IMR-90 (cell line): ENCODE measurements around the gene CFAP45. TPM values are rescaled to one million over a fixed set of nuclear protein-coding genes. Genes with fewer than 3 reads are reported as not detected.

Source experiments
- ATAC-seq: fragments of 200-7000 bp; cut with Tn5 transposase; 2 replicates; pipeline ENCODE4 v1.9.1; 2020; ENCODE audit warnings: low read depth, mild to moderate bottlenecking, moderate library complexity
- BruUV-seq: library from RNA; stranded (reverse); fragments of 400-500 nt; replicated peaks from 2 replicates; lab custom pipeline; 2021; lab: Mats Ljungman, UMichigan
- CTCF ChIA-PET: fragments of 300-600 bp; formaldehyde crosslinking; extraction: SDS; loops from one replicate; lab custom pipeline; 2021; ENCODE audit warnings: antibody characterized with exemption; lab: Yijun Ruan, JAX
- POLR2A ChIA-PET: fragments of 300-600 bp; sonication (Branson Sonifier 250); formaldehyde crosslinking; loops from one replicate; lab custom pipeline; 2022; ENCODE audit warnings: antibody characterized with exemption; ENCODE audit not compliant: unreplicated experiment; lab: Charles Lee
- DNase-seq: peaks from one replicate; pipeline ENCODE4 v3.0.0; 2013
- H2AFZ ChIP-seq: replicated peaks from 2 replicates; pipeline ENCODE3; 2013; ENCODE audit warnings: low read length, mild to moderate bottlenecking; ENCODE audit not compliant: poor library complexity
- H2AK5ac ChIP-seq: 2 replicates; pipeline ENCODE4 v1.6.1; 2013; ENCODE audit warnings: low read depth, low read length, inconsistent platforms
- H2AK9ac ChIP-seq: replicated peaks from 2 replicates; pipeline ENCODE3; 2013; ENCODE audit warnings: mild to moderate bottlenecking, low read depth, low read length, moderate library complexity; ENCODE audit not compliant: poor library complexity
- H2BK120ac ChIP-seq: 2 replicates; pipeline ENCODE4 v1.6.1; 2013; ENCODE audit warnings: low read depth, low read length, inconsistent platforms
- H2BK15ac ChIP-seq: 3 replicates; pipeline ENCODE4 v1.6.1; 2013; ENCODE audit warnings: low read depth, low read length, inconsistent platforms
- H2BK20ac ChIP-seq: 2 replicates; pipeline ENCODE4 v1.6.1; 2013; ENCODE audit warnings: low read depth, mild to moderate bottlenecking, inconsistent platforms, low read length, moderate library complexity
- H2BK5ac ChIP-seq: 2 replicates; pipeline ENCODE4 v1.6.1; 2013; ENCODE audit warnings: mild to moderate bottlenecking, low read depth, low read length, inconsistent platforms; ENCODE audit not compliant: poor library complexity, severe bottlenecking
- H3K14ac ChIP-seq: replicated peaks from 2 replicates; pipeline ENCODE4 v1.6.1; 2013; ENCODE audit warnings: low read depth, low read length, inconsistent platforms
- H3K18ac ChIP-seq: 2 replicates; pipeline ENCODE4 v1.6.1; 2013; ENCODE audit warnings: low read depth, low read length, control low read depth
- H3K23ac ChIP-seq: 2 replicates; pipeline ENCODE4 v1.6.1; 2013; ENCODE audit warnings: low read depth, low read length, inconsistent platforms
- H3K27ac ChIP-seq: 2 replicates; pipeline ENCODE4 v1.5.1; 2013; ENCODE audit warnings: mild to moderate bottlenecking, control low read depth, low read length; ENCODE audit not compliant: insufficient read depth
- H3K27me3 ChIP-seq: 2 replicates; pipeline ENCODE4 v1.6.1; 2013; ENCODE audit warnings: low read length; ENCODE audit not compliant: control insufficient read depth, insufficient read depth
- H3K36me3 ChIP-seq: 2 replicates; pipeline ENCODE4 v1.6.1; 2013; ENCODE audit warnings: low read length, mixed read lengths; ENCODE audit not compliant: control insufficient read depth, insufficient read depth
- H3K4ac ChIP-seq: 2 replicates; pipeline ENCODE4 v1.6.1; 2013; ENCODE audit warnings: low read depth, low read length, inconsistent platforms
- H3K4me1 ChIP-seq: 2 replicates; pipeline ENCODE4 v1.6.1; 2013; ENCODE audit warnings: low read length, mixed read lengths; ENCODE audit not compliant: control insufficient read depth, insufficient read depth
- H3K4me2 ChIP-seq: 2 replicates; pipeline ENCODE4 v1.6.1; 2013; ENCODE audit warnings: low read depth, mild to moderate bottlenecking, control low read depth, low read length, moderate library complexity
- H3K4me3 ChIP-seq: 2 replicates; pipeline ENCODE4 v1.5.1; 2013; ENCODE audit warnings: low read depth, mild to moderate bottlenecking, control low read depth, low read length, moderate library complexity; ENCODE audit not compliant: insufficient read depth
- H3K56ac ChIP-seq: 2 replicates; pipeline ENCODE4 v1.6.1; 2013; ENCODE audit warnings: low read length, inconsistent platforms; ENCODE audit not compliant: insufficient read depth; ENCODE audit errors: extremely low read depth
- H3K79me1 ChIP-seq, 2 experiments: 2 replicates each; pipeline ENCODE4 v1.6.1; 2013; ENCODE audit warnings: low read length in 2 of 2, inconsistent platforms in 1 of 2, low read depth in 1 of 2
- H3K9ac ChIP-seq: 2 replicates; pipeline ENCODE4 v1.6.1; 2013; ENCODE audit warnings: low read depth, low read length, control low read depth
- H3K9me1 ChIP-seq: 2 replicates; pipeline ENCODE4 v1.6.1; 2013; ENCODE audit warnings: low read length, inconsistent platforms; ENCODE audit not compliant: insufficient read depth
- H3K9me3 ChIP-seq: 2 replicates; pipeline ENCODE4 v1.6.1; 2013; ENCODE audit warnings: low read length; ENCODE audit not compliant: control insufficient read depth, insufficient read depth
- H4K20me1 ChIP-seq: 2 replicates; pipeline ENCODE4 v1.6.1; 2013; ENCODE audit warnings: low read length, inconsistent platforms; ENCODE audit not compliant: insufficient read depth
- H4K5ac ChIP-seq: 2 replicates; pipeline ENCODE4 v1.6.1; 2013; ENCODE audit warnings: mild to moderate bottlenecking, low read depth, low read length, control low read depth
- H4K8ac ChIP-seq, 2 experiments: 2 replicates each; pipeline ENCODE4 v1.6.1; 2013; ENCODE audit warnings: low read depth in 2 of 2, low read length in 2 of 2, control low read depth in 1 of 2, inconsistent platforms in 1 of 2
- H4K91ac ChIP-seq: 2 replicates; pipeline ENCODE4 v1.6.1; 2013; ENCODE audit warnings: low read depth, low read length, inconsistent platforms; ENCODE audit not compliant: insufficient read depth
- CEBPB ChIP-seq: IDR thresholded peaks from 2 replicates; pipeline ENCODE4 v1.6.1; 2012; ENCODE audit warnings: low read depth, low read length, improper control_type of control experiment
- CHD1 ChIP-seq: IDR thresholded peaks from 2 replicates; pipeline ENCODE4 v1.6.1; 2012; ENCODE audit warnings: low read depth, low read length, improper control_type of control experiment
- NFE2L2 ChIP-seq: fragments of 150-350 bp; IDR thresholded peaks from 2 replicates; pipeline ENCODE4 v1.6.1; 2016; ENCODE audit warnings: low read depth, mild to moderate bottlenecking, low read length
- WGBS, 2 experiments: methylation state at CpG; one replicate each; pipeline versions ENCODE4 v1.1.5 to v1.1.7; 2013; ENCODE audit warnings: missing lambda C conversion rate in 2 of 2; ENCODE audit not compliant: insufficient read length in 1 of 2; ENCODE audit errors: extremely low coverage in 2 of 2; 5-methylcytosine and 5-hydroxymethylcytosine counted together
- dilution Hi-C: fragments of 300-500 bp; cut with HindIII; formaldehyde crosslinking; loops from one replicate; pipeline ENCODE4 v1.14.3; 2018; ENCODE audit warnings: low sequenced_read_pairs; ENCODE audit not compliant: unreplicated experiment
- in situ Hi-C: fragments of 300-500 bp; cut with MboI; formaldehyde crosslinking; loops from 3 replicates; pipeline ENCODE4 v1.14.3; 2019; ENCODE audit warnings: low sequenced_read_pairs, inconsistent platforms, mixed read lengths
- intact Hi-C: fragments of 100-400 bp; cut with micrococcal nuclease; formaldehyde crosslinking; loops from 2 replicates; pipeline ENCODE4 v1.10.0; 2022
- polyA plus RNA-seq, 3 experiments: library from polyadenylated mRNA; depleted of rRNA; stranded (reverse); fragments of >200 nt; gene quantifications; 2 replicates each; pipeline ENCODE4 v1.2.3, GENCODE V29; 2012; ENCODE audit warnings: low replicate concordance in 1 of 3
- total RNA-seq: library from RNA; depleted of rRNA; stranded (reverse); fragments of >200 nt; gene quantifications from 2 replicates; pipeline ENCODE4 v1.2.3, GENCODE V29; 2012

CFAP45 gene
- total and polyA plus RNA-seq, 2 of the 4 experiments (the other 2 are of a cell fraction) = 0.51 to 0.72 TPM

DNA sequence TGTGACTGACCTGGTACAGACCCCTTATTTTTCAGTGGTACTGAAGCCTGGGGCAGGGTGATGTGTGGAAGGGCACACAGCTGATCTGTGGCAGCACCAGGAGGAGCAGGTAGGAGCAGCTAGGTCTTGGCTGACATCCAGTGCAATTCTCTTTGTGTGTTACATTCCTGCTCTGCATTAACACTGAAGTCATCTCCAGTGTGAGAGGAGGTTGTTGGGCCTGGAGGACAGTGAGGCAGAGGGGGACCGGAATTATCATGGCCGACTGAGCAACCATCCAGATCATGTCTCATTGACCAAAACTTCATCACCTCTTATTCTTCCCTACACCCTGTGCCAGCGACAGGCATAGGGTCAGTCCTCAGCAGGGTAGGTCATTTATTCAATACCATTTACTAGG, 71.8 kb downstream of the CFAP45 start:
- H3K18ac ChIP-seq = no peak overlapping the region
- in situ Hi-C loops = no loop called here
- POLR2A ChIA-PET = no interaction called here

More for the DNA sequence above, 71.8 kb downstream of the CFAP45 start:
- no peaks in the 10 kb centered on the region for H3K79me1 ChIP-seq
- no peak overlapping the region for H3K14ac ChIP-seq
- H4K8ac ChIP-seq = no peak overlapping the region
- no peak overlapping the region for H2AK9ac ChIP-seq
- no peak for DNase-seq
- no peak overlapping the region for H3K4me3 ChIP-seq
- H3K27ac ChIP-seq = no peak overlapping the region
- H3K9me1 ChIP-seq = 0 out of 2 replicates have a peak, but pooled peaks cover 3% of the 10 kb centered on the region
- no peak overlapping the region for H3K4me2 ChIP-seq
- no peak overlapping the region for H3K23ac ChIP-seq
- no peak overlapping the region for H4K91ac ChIP-seq
- ATAC-seq = no peak
- peaks cover 6% of the 10 kb centered on the region for H3K27me3 ChIP-seq
- H4K20me1 ChIP-seq = no peaks in the 10 kb centered on the region
- no peak overlapping the region for H3K56ac ChIP-seq
- WGBS, 2 experiments = no CpG with 5 or more reads among the region's 3 CpGs
- no peak overlapping the region for H3K4ac ChIP-seq
- no peak overlapping the region for H2BK5ac ChIP-seq
- no peaks in the 10 kb centered on the region for H3K36me3 ChIP-seq
- H2BK15ac ChIP-seq = no peak overlapping the region
- no peak overlapping the region for H2AK5ac ChIP-seq
- no TSS peak for BruUV-seq
- dilution Hi-C loops (no loop called here), intact Hi-C loops (no loop called here)
- no peak overlapping the region for H3K9ac ChIP-seq
- no peaks in the 10 kb centered on the region for H3K9me3 ChIP-seq
- no peak overlapping the region for H2AFZ ChIP-seq
- peaks cover 2% of the 10 kb centered on the region for H3K4me1 ChIP-seq
- H2BK20ac ChIP-seq = no peak overlapping the region
- H4K5ac ChIP-seq = no peak overlapping the region
- CTCF ChIA-PET = interaction anchor here (0.8 kb wide), 1 partner anchor 29 kb away, joined by 3 read pairs; no protein-coding TSS in a partner anchor
- TF ChIP-seq CHD1 (no peak), CEBPB (no peak), NFE2L2 (no peak)
- no peak overlapping the region for H2BK120ac ChIP-seq
